Vagina (tissue), 2 donors: Measurements from ENCODE around the gene RBBP5. TPM values are rescaled to one million over a fixed set of nuclear protein-coding genes. Genes with fewer than 3 reads are reported as not detected.

ENCODE experiments used
- DNase-seq, 2 donors: peaks; one replicate each; pipeline ENCODE4 v3.0.0-alpha.2; 2017; ENCODE audit errors: extremely low spot score in 2 of 2
- H3K27ac ChIP-seq: fragments of 200-600 bp; sonication (generic); one replicate; pipeline ENCODE4 v1.5.1; 2019
- H3K27me3 ChIP-seq: fragments of 200-600 bp; sonication (generic); one replicate; pipeline ENCODE4 v1.5.1; 2019
- H3K36me3 ChIP-seq, 2 donors: fragments of 200-600 bp; sonication (generic); one replicate each; pipeline ENCODE4 v1.5.1; 2017 to 2019
- H3K4me1 ChIP-seq: fragments of 200-600 bp; sonication (generic); one replicate; pipeline ENCODE4 v1.5.1; 2019
- H3K4me3 ChIP-seq, 2 donors: fragments of 200-600 bp; sonication (generic); 1 replicate in 1 of 2; 2 replicates in 1 of 2; pipeline ENCODE4 v1.5.1; 2016 to 2019
- H3K9me3 ChIP-seq: fragments of 200-600 bp; sonication (generic); one replicate; pipeline ENCODE4 v1.5.1; 2019
- CTCF ChIP-seq, 3 experiments: fragments of 450-650 bp in 2 of 3; fragments of 200-600 bp in 1 of 3; sonication (generic) in 1 of 3; IDR thresholded peaks; one replicate each; pipeline ENCODE4 v1.5.1; 2017 to 2019; ENCODE audit warnings: antibody characterized with exemption in 3 of 3, mild to moderate bottlenecking in 2 of 3, moderate library complexity in 2 of 3
- POLR2A ChIP-seq, 2 donors: fragments of 450-650 bp; IDR thresholded peaks; one replicate each; pipeline ENCODE4 v1.6.1; 2017; ENCODE audit warnings: antibody characterized with exemption in 2 of 2, mild to moderate bottlenecking in 2 of 2, moderate library complexity in 2 of 2
- POLR2AphosphoS5 ChIP-seq, 2 donors: sonication (generic); formaldehyde crosslinking; IDR thresholded peaks; one replicate each; pipeline ENCODE4 v1.9.0; 2017; ENCODE audit warnings: antibody characterized with exemption in 2 of 2, mild to moderate bottlenecking in 2 of 2, low read depth in 1 of 2; ENCODE audit not compliant: insufficient read depth in 1 of 2
- intact Hi-C: fragments of 100-400 bp; cut with DNase I; formaldehyde crosslinking; loops from one replicate; pipeline ENCODE4 v1.15.1; 2023
- total RNA-seq: library from RNA; depleted of rRNA; stranded (reverse); fragments of >200 nt; gene quantifications from one replicate; pipeline ENCODE4 v1.2.3, GENCODE V29; 2016

RBBP5 gene
- total RNA-seq, 1 donor from 2014 or later = 11.3 TPM

DNA sequence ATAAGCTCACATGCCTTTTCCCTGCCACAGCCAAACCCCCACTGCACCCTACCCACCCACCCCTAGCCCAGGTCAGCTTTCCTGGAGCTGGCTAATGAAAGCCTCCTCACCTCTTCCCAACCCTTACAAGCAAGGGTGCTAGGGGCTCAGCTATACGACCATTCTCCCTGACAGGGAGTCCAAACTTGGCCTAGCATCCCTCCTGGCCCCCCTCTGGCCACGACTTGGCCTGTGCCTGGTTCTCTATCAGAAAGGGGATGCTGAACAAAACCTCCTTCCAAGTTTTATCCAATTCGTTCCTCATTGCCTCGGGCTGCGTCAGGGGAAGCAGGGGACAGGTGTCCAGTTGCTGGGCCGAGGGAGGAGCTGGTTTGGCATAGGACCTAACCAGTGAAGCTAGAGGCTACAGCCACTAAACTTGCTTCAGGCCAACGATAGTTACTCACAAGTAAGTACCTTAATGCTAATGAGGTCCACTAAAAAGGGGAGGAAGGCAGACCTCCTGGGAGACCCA lies 46.1 kb downstream of the RBBP5 start:
- Histone ChIP-seq H3K27ac (no peak overlapping the region), H3K4me3 (no peak overlapping the region), H3K9me3 (no peaks in the 10 kb centered on the region), H3K27me3 (no peaks in the 10 kb centered on the region), H3K36me3 (no peaks in the 10 kb centered on the region), H3K4me1 (no peaks in the 10 kb centered on the region)
- TF ChIP-seq POLR2A (IDR thresholded peaks at IDR 0.05) = no peak
- no peak for TF ChIP-seq CTCF (IDR thresholded peaks at IDR 0.05)
- no peak for TF ChIP-seq POLR2AphosphoS5 (IDR thresholded peaks at IDR 0.05; ENCODE audit: insufficient read depth in 1 of 2, low read depth in 1 of 2)
- intact Hi-C loops = no loop called here
- DNase-seq = peak in 1 of 2 donors; percentile 58

- Histone ChIP-seq H3K36me3 (no peaks in the 10 kb centered on the region), H3K27ac (no peak overlapping the region), H3K4me1 (no peaks in the 10 kb centered on the region), H3K9me3 (no peaks in the 10 kb centered on the region), H3K4me3 (no peak overlapping the region), H3K27me3 (no peaks in the 10 kb centered on the region)
- TF ChIP-seq CTCF (IDR thresholded peaks at IDR 0.05) (no peak), POLR2AphosphoS5 (IDR thresholded peaks at IDR 0.05; ENCODE audit: insufficient read depth in 1 of 2, low read depth in 1 of 2) (no peak), POLR2A (IDR thresholded peaks at IDR 0.05) (no peak)
- intact Hi-C loops = no loop called here
- peak in 1 of 2 donors; percentile 84 for DNase-seq
Measured at GRCh38 chr1:205074513-205074912, 47.3 kb downstream of the RBBP5 start.

- H3K27me3 ChIP-seq = no peaks in the 10 kb centered on the region
- no peaks in the 10 kb centered on the region for H3K4me1 ChIP-seq
- H3K36me3 ChIP-seq = no peaks in the 10 kb centered on the region
- H3K9me3 ChIP-seq = no peaks in the 10 kb centered on the region
- H3K4me3 ChIP-seq = no peak overlapping the region
- TF ChIP-seq POLR2A (IDR thresholded peaks at IDR 0.05) (no peak), CTCF (IDR thresholded peaks at IDR 0.05) (no peak), POLR2AphosphoS5 (IDR thresholded peaks at IDR 0.05; ENCODE audit: insufficient read depth in 1 of 2, low read depth in 1 of 2) (no peak)
- no peak overlapping the region for H3K27ac ChIP-seq
- DNase-seq = peak in 1 of 2 donors; percentile 84
- intact Hi-C loops = no loop called here
Measured at GRCh38 chr1:205074084-205074483, 47.7 kb downstream of the RBBP5 start.

- H3K4me3 ChIP-seq = no peak overlapping the region
- H3K27ac ChIP-seq = no peak overlapping the region
- H3K4me1 ChIP-seq = no peaks in the 10 kb centered on the region
- H3K9me3 ChIP-seq = no peaks in the 10 kb centered on the region
- TF ChIP-seq POLR2AphosphoS5 (IDR thresholded peaks at IDR 0.05; ENCODE audit: insufficient read depth in 1 of 2, low read depth in 1 of 2) (no peak), CTCF (IDR thresholded peaks at IDR 0.05) (no peak), POLR2A (IDR thresholded peaks at IDR 0.05) (no peak)
- no peaks in the 10 kb centered on the region for H3K27me3 ChIP-seq
- DNase-seq = peak in 1 of 2 donors; percentile 49
- no peaks in the 10 kb centered on the region for H3K36me3 ChIP-seq
- intact Hi-C loops = no loop called here
Measured at GRCh38 chr1:205073511-205073910, 48.3 kb downstream of the RBBP5 start.

- H3K4me1 ChIP-seq = no peaks in the 10 kb centered on the region
- no peak overlapping the region for H3K27ac ChIP-seq
- no peak overlapping the region for H3K4me3 ChIP-seq
- TF ChIP-seq POLR2AphosphoS5 (IDR thresholded peaks at IDR 0.05; ENCODE audit: insufficient read depth in 1 of 2, low read depth in 1 of 2) (no peak), CTCF (IDR thresholded peaks at IDR 0.05) (no peak), POLR2A (IDR thresholded peaks at IDR 0.05) (no peak)
- H3K27me3 ChIP-seq = no peaks in the 10 kb centered on the region
- no peaks in the 10 kb centered on the region for H3K9me3 ChIP-seq
- no peaks in the 10 kb centered on the region for H3K36me3 ChIP-seq
- intact Hi-C loops = no loop called here
- peak in 1 of 2 donors; percentile 67 for DNase-seq
Measured at GRCh38 chr1:205072881-205073280, 48.9 kb downstream of the RBBP5 start.
